ENCODE data around the gene DNAJC4. TPM values are rescaled to one million over a fixed set of nuclear protein-coding genes. Genes with fewer than 3 reads are reported as not detected.

Gene DNAJC4, protein sequence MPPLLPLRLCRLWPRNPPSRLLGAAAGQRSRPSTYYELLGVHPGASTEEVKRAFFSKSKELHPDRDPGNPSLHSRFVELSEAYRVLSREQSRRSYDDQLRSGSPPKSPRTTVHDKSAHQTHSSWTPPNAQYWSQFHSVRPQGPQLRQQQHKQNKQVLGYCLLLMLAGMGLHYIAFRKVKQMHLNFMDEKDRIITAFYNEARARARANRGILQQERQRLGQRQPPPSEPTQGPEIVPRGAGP
- 10 to 100 TPM; 16.5 to 17.7 TPM for total RNA-seq

DNA sequence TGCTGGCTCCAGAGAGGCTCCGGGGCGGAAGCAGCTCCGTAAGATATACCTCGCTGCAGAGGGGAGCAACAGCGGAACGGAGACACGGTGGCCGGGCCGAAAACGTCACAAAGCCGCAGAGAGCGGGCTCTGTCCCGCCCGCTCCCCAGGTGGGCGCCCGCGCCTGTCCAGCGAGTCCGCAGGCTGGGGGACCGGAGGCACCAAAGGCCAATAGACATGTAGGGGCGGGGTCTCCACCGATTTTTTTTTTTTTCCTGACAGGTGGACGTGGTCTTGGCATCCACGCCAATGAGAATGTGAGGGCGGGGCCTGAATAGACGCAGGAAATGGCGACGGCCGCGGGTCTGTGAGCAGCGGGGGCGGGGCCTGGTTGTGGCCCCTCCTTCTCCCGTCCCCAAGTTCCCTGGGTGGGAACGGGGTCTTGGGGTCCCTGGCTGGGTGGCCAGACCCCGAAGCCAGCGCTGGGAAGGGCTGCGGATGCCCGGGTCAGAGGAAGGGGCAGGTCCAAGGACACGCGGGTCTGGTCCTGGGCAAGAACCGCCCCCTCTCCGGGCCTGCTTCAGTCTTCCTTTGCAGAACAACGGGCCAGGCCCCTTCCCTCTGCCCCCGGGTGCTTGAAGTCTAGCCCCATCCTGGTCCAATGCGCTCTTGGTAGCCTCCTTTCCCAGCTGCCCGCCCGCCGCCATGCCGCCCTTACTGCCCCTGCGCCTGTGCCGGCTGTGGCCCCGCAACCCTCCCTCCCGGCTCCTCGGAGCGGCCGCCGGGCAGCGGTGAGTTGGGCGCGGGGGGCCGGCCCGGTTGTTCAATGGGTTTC, at the start of gene DNAJC4:
DNAJC4 (plus strand) TSS at position 378 of the 814 bp plus-strand sequence; CDS start at position 685, 307 bp downstream.
- Mint-ChIP-seq H3K9me3 (no peaks in the 10 kb centered on the region), H3K27ac (peak within 1 kb of the TSS; percentile 86), H3K4me3 (peak within 1 kb of the TSS; percentile 83), H3K36me3 (peaks cover 4% of the 10 kb centered on the region), H3K27me3 (no peaks in the 10 kb centered on the region), H3K4me1 (peaks cover 38% of the 10 kb centered on the region)
- DNase-seq, result peak; percentile 88

DNA sequence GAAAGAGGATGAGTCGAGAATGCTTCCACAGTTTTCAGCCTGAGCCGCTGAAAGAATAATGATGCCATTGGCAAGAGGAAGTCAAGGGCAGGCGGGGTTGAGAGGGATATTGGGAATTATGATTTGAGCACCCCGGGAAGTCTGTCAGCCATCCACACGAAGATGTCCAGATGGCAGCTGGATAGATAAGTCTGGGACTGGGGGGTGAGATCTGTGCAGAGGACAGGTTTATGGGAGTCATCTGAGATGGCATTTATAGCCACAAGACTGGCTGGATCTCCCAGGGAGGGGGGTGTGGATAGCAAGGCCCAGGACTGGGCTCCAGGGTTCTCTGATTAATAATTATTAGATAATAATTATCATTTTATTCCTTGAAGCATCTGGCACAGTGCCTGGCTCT, 49.5 kb upstream of the DNAJC4 start:
- no peak overlapping the region for H3K4me3 Mint-ChIP-seq
- peaks cover 43% of the 10 kb centered on the region for H3K4me1 Mint-ChIP-seq
- peaks cover 9% of the 10 kb centered on the region for H3K36me3 Mint-ChIP-seq
- no peak overlapping the region for H3K27ac Mint-ChIP-seq
- no peaks in the 10 kb centered on the region for H3K9me3 Mint-ChIP-seq
- H3K27me3 Mint-ChIP-seq, result no peaks in the 10 kb centered on the region
- DNase-seq, result no peak

GRCh38 chr11:64181506-64182411, 48.6 kb upstream of the DNAJC4 start:
- Mint-ChIP-seq H3K27ac (peak overlapping the region; percentile 30), H3K27me3 (no peaks in the 10 kb centered on the region), H3K9me3 (no peaks in the 10 kb centered on the region), H3K4me1 (peaks cover 41% of the 10 kb centered on the region), H3K4me3 (peak overlapping the region; percentile 47), H3K36me3 (peaks cover 11% of the 10 kb centered on the region)
- DNase-seq, result peak; percentile 53

DNA sequence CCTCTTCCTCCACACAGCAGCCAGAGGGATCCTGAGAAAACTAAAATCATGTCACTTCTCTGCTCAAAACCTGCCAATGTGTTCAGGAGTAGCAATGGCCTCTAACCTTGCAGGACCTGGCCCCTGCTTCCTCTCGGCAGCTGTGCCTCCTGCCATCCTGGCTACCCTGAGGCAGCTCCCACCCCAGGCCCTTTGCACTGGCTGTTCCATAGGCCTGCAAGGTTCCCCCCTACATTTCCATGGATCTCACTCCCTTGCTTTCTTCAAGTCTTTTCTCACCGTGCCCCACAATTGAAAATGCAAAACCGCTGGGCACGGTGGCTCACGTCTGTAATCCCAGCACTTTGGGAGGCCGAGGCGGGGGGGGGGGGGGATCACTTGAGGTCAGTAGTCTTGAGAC, 46.5 kb upstream of the DNAJC4 start:
- peaks cover 10% of the 10 kb centered on the region for H3K36me3 Mint-ChIP-seq
- no peak for DNase-seq
- H3K4me3 Mint-ChIP-seq, result peak overlapping the region; percentile 94
- H3K4me1 Mint-ChIP-seq, result peaks cover 30% of the 10 kb centered on the region
- H3K27me3 Mint-ChIP-seq, result no peaks in the 10 kb centered on the region
- H3K9me3 Mint-ChIP-seq, result no peaks in the 10 kb centered on the region
- no peak overlapping the region for H3K27ac Mint-ChIP-seq

DNA sequence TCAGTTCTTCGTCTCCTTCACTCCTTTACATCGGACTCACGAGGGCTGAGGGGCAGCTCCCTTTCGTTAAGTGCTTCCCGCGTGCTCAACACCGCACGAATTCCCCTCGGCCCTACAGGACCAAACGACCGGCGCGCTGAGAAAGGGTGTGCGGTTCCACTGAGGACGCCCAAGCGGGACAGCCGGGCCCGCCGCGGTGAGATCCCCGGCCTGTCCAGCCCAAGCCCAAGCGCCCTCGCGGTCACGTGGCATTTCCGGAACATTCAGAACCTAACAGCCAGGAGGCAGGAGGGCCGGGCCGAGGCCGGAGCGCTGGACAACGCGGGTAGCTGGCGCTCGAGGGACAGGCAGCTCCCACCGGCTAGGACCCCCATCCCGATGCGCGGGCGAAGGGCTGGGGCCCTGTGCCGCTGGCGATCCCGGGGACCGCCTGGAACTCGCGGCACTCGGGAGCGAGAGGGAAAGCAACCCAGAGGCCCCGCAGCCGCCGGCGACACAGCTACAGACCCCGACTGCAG, 45.1 kb upstream of the DNAJC4 start:
- peak overlapping the region; percentile 94 for H3K4me3 Mint-ChIP-seq
- peaks cover 15% of the 10 kb centered on the region for H3K36me3 Mint-ChIP-seq
- H3K27me3 Mint-ChIP-seq, result no peaks in the 10 kb centered on the region
- no peak for DNase-seq
- H3K27ac Mint-ChIP-seq, result peak overlapping the region; percentile 98
- H3K9me3 Mint-ChIP-seq, result no peaks in the 10 kb centered on the region
- peaks cover 33% of the 10 kb centered on the region for H3K4me1 Mint-ChIP-seq

- H3K9me3 Mint-ChIP-seq, result no peaks in the 10 kb centered on the region
- H3K4me1 Mint-ChIP-seq, result peaks cover 31% of the 10 kb centered on the region
- peak within 1 kb of the TSS; percentile 94 for H3K4me3 Mint-ChIP-seq
- DNase-seq, result peak; percentile 98
- H3K27me3 Mint-ChIP-seq, result no peaks in the 10 kb centered on the region
- H3K27ac Mint-ChIP-seq, result peak within 1 kb of the TSS; percentile 98
- peaks cover 19% of the 10 kb centered on the region for H3K36me3 Mint-ChIP-seq
Observed at GRCh38 chr11:64185693-64186491, 44.5 kb upstream of the DNAJC4 start, which contains the start of gene STIP1. TSS of gene STIP1 (plus strand) at chr11:64186171. CDS start at chr11:64186262, 91 bp downstream.

- H3K27ac Mint-ChIP-seq, result no peak overlapping the region
- DNase-seq, result peak; percentile 61
- H3K36me3 Mint-ChIP-seq, result peaks cover 19% of the 10 kb centered on the region
- H3K9me3 Mint-ChIP-seq, result no peaks in the 10 kb centered on the region
- peaks cover 25% of the 10 kb centered on the region for H3K4me1 Mint-ChIP-seq
- H3K4me3 Mint-ChIP-seq, result peak overlapping the region; percentile 94
- H3K27me3 Mint-ChIP-seq, result no peaks in the 10 kb centered on the region
Observed at GRCh38 chr11:64186492-64187165, 43.7 kb upstream of the DNAJC4 start.

- Mint-ChIP-seq H3K27me3 (no peaks in the 10 kb centered on the region), H3K4me3 (no peak overlapping the region), H3K36me3 (peaks cover 42% of the 10 kb centered on the region), H3K4me1 (peaks cover 24% of the 10 kb centered on the region), H3K27ac (peak overlapping the region; percentile 42), H3K9me3 (no peaks in the 10 kb centered on the region)
- no peak for DNase-seq
Observed at GRCh38 chr11:64192434-64192833, 37.9 kb upstream of the DNAJC4 start.

DNA sequence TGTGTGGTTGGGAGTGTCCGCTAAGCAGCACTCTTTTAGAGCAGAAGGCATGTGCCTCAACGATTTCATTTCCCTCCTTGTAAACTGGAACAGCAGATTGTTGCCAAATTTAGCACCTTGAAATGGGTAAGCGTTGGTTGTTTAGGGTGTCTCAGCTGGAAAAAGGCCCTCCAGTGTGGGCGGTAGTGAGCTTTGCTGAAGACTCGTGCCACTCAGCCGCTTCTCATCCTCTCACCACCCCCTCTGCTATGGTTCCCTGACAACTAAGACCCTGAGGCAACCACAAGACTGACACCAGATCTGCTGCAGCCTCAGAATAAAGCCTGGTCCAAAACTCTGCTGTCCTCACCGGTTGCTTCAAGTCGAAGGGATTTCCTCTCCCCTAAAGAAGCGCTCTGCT, 33.7 kb upstream of the DNAJC4 start:
- H3K27me3 Mint-ChIP-seq, result no peaks in the 10 kb centered on the region
- no peak overlapping the region for H3K27ac Mint-ChIP-seq
- no peak overlapping the region for H3K4me3 Mint-ChIP-seq
- no peaks in the 10 kb centered on the region for H3K9me3 Mint-ChIP-seq
- peaks cover 15% of the 10 kb centered on the region for H3K4me1 Mint-ChIP-seq
- no peak for DNase-seq
- H3K36me3 Mint-ChIP-seq, result peaks cover 39% of the 10 kb centered on the region

DNA sequence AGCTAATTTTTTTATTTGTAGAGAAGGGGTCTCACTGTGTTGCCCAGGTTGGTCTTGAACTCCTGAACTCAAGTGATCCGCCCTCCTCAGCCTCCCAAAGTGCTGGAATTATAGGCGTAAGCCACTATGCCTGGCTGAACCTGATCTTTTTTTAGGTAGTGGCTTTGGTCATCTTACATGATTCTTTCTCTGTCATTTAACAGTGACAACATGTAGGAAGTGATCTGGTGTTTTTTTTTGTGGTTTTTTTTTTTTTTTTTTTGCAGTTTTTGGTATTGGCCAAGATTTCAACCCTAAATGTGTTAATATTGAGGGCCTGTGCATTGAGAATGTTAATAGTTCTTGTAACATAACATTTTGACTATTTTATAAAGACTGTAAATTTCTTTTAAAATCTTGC, 31.8 kb upstream of the DNAJC4 start:
- Mint-ChIP-seq H3K9me3 (no peaks in the 10 kb centered on the region), H3K27me3 (no peaks in the 10 kb centered on the region), H3K27ac (peak overlapping the region; percentile 58), H3K36me3 (peaks cover 32% of the 10 kb centered on the region), H3K4me1 (peaks cover 14% of the 10 kb centered on the region), H3K4me3 (no peak overlapping the region)
- no peak for DNase-seq

DNA sequence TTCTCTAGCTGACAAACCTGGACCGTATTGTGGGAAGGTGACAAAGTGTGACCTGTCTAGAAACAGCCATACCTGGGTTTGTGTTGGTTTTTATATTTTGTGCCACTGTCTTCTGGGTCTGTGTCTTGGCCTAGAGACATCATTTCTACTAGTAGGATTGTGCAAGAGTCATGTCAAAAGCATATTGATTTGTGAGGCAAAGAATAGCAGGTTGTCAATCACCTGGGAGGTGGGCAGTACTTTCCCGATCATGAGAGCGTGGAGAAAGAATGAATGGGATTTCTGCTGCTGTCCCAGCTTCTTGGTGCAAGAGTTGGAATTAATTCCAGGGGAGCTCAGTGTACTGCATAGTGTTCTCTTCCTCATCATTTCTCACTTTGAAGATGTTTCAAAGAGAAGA, 28.8 kb upstream of the DNAJC4 start:
- H3K4me1 Mint-ChIP-seq, result peaks cover 25% of the 10 kb centered on the region
- H3K27me3 Mint-ChIP-seq, result no peaks in the 10 kb centered on the region
- H3K27ac Mint-ChIP-seq, result peak overlapping the region; percentile 3
- no peak for DNase-seq
- H3K4me3 Mint-ChIP-seq, result no peak overlapping the region
- H3K36me3 Mint-ChIP-seq, result peaks cover 35% of the 10 kb centered on the region
- no peaks in the 10 kb centered on the region for H3K9me3 Mint-ChIP-seq

DNA sequence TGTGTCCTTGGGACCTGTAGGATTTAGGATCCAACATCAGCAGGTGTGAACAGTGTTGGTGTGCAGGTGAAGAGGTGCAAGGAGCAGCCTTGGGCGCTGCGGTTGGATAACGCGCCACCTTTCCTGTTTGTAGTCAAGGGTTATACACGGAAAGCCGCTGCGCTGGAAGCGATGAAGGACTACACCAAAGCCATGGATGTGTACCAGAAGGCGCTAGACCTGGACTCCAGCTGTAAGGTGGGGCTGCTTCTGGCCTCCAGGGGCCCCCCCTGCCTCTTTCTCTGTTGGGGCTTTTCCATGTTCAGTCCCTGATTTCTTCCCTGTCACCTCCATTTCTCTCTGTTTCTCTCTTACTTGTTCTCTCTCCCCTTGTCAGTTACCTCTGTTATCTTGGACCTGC, 27.4 kb upstream of the DNAJC4 start:
- no peak for DNase-seq
- peaks cover 25% of the 10 kb centered on the region for H3K4me1 Mint-ChIP-seq
- peaks cover 49% of the 10 kb centered on the region for H3K36me3 Mint-ChIP-seq
- H3K27me3 Mint-ChIP-seq, result no peaks in the 10 kb centered on the region
- H3K4me3 Mint-ChIP-seq, result peak overlapping the region; percentile 12
- no peaks in the 10 kb centered on the region for H3K9me3 Mint-ChIP-seq
- H3K27ac Mint-ChIP-seq, result no peak overlapping the region

DNA sequence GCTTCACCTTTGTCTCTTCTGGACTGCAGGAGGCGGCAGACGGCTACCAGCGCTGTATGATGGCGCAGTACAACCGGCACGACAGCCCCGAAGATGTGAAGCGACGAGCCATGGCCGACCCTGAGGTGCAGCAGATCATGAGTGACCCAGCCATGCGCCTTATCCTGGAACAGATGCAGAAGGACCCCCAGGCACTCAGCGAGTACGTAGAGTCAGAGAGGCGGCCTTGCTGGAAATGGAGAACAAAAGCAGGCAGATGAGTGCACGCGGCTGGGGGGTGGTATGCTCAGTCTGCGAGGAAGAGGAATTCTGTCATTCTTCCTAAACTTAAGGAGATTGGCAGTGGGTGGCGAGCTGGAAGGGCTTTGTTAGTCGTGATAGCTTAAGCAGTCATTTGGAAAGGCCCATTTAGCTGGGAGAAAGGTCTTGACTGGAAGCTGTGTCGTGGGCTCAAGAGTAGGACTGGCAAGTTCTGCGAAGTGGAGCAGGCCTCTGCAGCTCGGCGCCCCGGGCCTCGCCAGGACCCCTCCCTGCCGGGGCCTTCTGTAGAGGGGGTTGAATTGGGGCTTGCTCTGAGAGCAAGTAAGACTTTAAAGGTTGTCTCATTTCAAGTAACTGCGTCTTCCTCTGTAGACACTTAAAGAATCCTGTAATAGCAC, 26.8 kb upstream of the DNAJC4 start:
- no peak for DNase-seq
- peaks cover 51% of the 10 kb centered on the region for H3K36me3 Mint-ChIP-seq
- no peaks in the 10 kb centered on the region for H3K9me3 Mint-ChIP-seq
- H3K4me1 Mint-ChIP-seq, result peaks cover 25% of the 10 kb centered on the region
- H3K27me3 Mint-ChIP-seq, result no peaks in the 10 kb centered on the region
- peak overlapping the region; percentile 12 for H3K4me3 Mint-ChIP-seq
- peak overlapping the region; percentile 42 for H3K27ac Mint-ChIP-seq

Measured in activated naive CD8-positive, alpha-beta T cell treated with anti-CD3 and anti-CD28 coated beads for 36 hours (primary cell).